Activated T-cell treated with anti-CD3 and anti-CD28 coated beads, Interleukin-2, amount 50 U/mL, for 72 hours (primary cell): ENCODE results near the gene LAMA5. TPM values are rescaled to one million over a fixed set of nuclear protein-coding genes. Genes with fewer than 3 reads are reported as not detected.

Experiments
- ATAC-seq, 2 donors: fragments of 150-1000 bp; cut with Tn5 transposase; replicated peaks in 1 of 2; 2 replicates each; pipeline ENCODE4 v1.10.0; 2021; ENCODE audit warnings: moderate library complexity in 2 of 2, mild to moderate bottlenecking in 1 of 2
- DNase-seq, 2 donors: peaks; one replicate each; pipeline ENCODE4 v3.0.0; 2021 to 2022; ENCODE audit warnings: mixed read lengths in 1 of 2
- H3K27ac Mint-ChIP-seq: one replicate; pipeline ENCODE4 v1.8.0; 2022; ENCODE audit warnings: mild to moderate bottlenecking, moderate library complexity, mixed read lengths
- H3K27me3 Mint-ChIP-seq: one replicate; pipeline ENCODE4 v1.8.0; 2022; ENCODE audit warnings: low read depth, mixed read lengths
- H3K36me3 Mint-ChIP-seq, 2 donors: one replicate each; pipeline ENCODE4 v1.8.0; 2022; ENCODE audit warnings: mixed read lengths in 2 of 2, mild to moderate bottlenecking in 1 of 2; ENCODE audit not compliant: insufficient read depth in 2 of 2
- H3K4me1 Mint-ChIP-seq: one replicate; pipeline ENCODE4 v1.8.0; 2022; ENCODE audit warnings: low read depth, mixed read lengths
- H3K4me3 Mint-ChIP-seq, 2 donors: one replicate each; pipeline ENCODE4 v1.8.0; 2022; ENCODE audit warnings: mild to moderate bottlenecking in 2 of 2, mixed read lengths in 2 of 2, moderate library complexity in 2 of 2
- H3K9me3 Mint-ChIP-seq, 2 donors: one replicate each; pipeline ENCODE4 v1.8.0; 2022; ENCODE audit warnings: mixed read lengths in 2 of 2
- total RNA-seq, 2 donors: library from RNA; stranded (reverse); gene quantifications; one replicate each; pipeline ENCODE4 v1.2.3, GENCODE V29; 2022

LAMA5 gene
- total RNA-seq, 2 donors from 2014 or later: 0.86 to 0.99 TPM

DNA sequence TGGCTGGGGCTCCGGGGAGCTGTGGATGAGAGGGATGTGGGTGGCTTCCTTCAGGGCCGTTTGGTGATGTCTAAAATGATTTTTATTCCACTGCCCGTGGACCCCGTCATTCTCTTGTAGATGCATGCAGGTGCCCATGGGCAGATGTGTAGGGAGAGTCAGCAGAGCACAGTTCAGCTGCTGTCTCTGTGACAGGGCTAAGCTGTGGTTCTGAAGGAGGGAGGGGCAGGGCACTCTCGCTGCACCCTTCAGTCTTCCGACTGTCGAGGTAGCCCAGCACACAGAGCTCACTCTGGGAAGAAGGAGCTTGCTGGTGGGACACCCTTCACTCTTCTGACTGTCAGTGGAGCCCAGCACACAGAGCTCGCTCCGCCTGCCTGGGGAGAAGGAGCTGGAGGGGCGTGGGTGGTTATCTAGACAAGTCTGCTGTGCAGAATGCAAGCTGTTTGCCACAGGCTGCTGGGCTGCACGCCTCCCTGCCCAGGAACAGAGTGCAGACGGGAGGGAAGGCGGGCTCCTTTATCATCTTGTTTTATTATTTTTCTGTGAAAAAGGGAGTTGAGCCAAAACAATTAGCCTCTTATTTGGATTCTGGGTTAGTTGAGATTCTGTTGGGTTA lies 92.7 kb downstream of the LAMA5 start:
- peak overlapping the region; percentile 16 for H3K27ac Mint-ChIP-seq
- H3K4me3 Mint-ChIP-seq: no peak overlapping the region

DNA sequence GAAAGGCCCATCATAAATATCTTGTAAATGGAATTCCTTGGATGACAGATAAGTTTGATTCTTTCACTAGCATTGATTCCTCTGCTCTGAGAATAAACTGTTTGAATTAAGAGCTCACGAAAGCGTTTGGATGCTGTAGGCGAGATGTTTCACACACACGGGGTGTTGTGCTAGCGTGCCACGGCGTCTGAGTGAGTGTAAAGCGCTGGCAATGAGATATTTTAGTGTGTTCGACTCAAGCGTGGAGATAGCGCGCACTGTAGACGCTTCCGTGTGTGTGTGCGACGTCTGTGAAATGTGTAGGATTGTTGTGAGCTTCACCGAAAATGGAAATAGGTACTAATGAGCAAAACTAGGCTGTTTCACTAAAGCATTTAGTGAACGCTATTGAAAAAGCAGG lies 93.7 kb downstream of the LAMA5 start:
- Mint-ChIP-seq H3K4me1 (no peaks in the 10 kb centered on the region), H3K27me3 (no peaks in the 10 kb centered on the region), H3K27ac (no peak overlapping the region), H3K9me3 (no peaks in the 10 kb centered on the region), H3K36me3 (peaks cover 0 to 3% of the 10 kb centered on the region in 2 donors), H3K4me3 (no peak overlapping the region)
- ATAC-seq (no peak), DNase-seq (no peak)

More for the DNA sequence above, 92.7 kb downstream of the LAMA5 start:
- H3K9me3 Mint-ChIP-seq: no peaks in the 10 kb centered on the region
- H3K27me3 Mint-ChIP-seq: no peaks in the 10 kb centered on the region
- peaks cover 0 to 3% of the 10 kb centered on the region in 2 donors for H3K36me3 Mint-ChIP-seq
- H3K4me1 Mint-ChIP-seq: no peaks in the 10 kb centered on the region
- no peak for ATAC-seq
- DNase-seq: no peak

GRCh38 chr20:62272200-62272599 lies 94.9 kb downstream of the LAMA5 start:
- Mint-ChIP-seq H3K9me3 (no peaks in the 10 kb centered on the region), H3K4me3 (no peak overlapping the region), H3K27ac (no peak overlapping the region), H3K4me1 (no peaks in the 10 kb centered on the region), H3K36me3 (peaks cover 0 to 3% of the 10 kb centered on the region in 2 donors), H3K27me3 (no peaks in the 10 kb centered on the region)
- DNase-seq (no peak), ATAC-seq (no peak)

- no peaks in the 10 kb centered on the region for H3K9me3 Mint-ChIP-seq
- H3K27me3 Mint-ChIP-seq: no peaks in the 10 kb centered on the region
- H3K27ac Mint-ChIP-seq: no peak overlapping the region
- DNase-seq (no peak), ATAC-seq (no peak)
- peaks cover 3 to 6% of the 10 kb centered on the region in 2 donors for H3K36me3 Mint-ChIP-seq
- H3K4me3 Mint-ChIP-seq: no peak overlapping the region
- no peaks in the 10 kb centered on the region for H3K4me1 Mint-ChIP-seq
Observed at GRCh38 chr20:62269871-62270270, 97.2 kb downstream of the LAMA5 start.

DNA sequence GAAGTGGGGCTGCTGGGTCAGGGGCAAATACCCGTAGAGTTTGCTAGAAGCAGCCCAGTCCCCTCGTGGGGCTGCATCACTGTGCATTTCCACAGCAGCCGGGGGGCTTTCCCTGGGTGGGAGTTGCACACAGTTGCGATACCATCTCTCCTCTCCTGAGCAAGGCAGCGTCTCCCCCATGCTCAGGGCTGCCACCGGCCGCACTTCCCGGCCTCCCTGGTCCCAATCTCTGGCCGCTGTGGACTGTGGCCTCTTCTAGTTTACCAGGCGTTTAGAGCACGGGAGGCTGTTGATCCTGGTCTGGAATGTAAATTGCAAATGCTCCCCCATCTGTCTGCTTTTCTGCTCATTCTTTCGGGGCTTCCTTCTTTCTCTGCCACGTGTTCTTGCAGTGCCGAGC lies 97.7 kb downstream of the LAMA5 start:
- DNase-seq: no peak
- Mint-ChIP-seq H3K27ac (no peak overlapping the region), H3K27me3 (no peaks in the 10 kb centered on the region), H3K9me3 (no peaks in the 10 kb centered on the region), H3K4me1 (no peaks in the 10 kb centered on the region), H3K4me3 (no peak overlapping the region), H3K36me3 (peaks cover 5 to 10% of the 10 kb centered on the region in 2 donors)
- ATAC-seq: no peak

DNA sequence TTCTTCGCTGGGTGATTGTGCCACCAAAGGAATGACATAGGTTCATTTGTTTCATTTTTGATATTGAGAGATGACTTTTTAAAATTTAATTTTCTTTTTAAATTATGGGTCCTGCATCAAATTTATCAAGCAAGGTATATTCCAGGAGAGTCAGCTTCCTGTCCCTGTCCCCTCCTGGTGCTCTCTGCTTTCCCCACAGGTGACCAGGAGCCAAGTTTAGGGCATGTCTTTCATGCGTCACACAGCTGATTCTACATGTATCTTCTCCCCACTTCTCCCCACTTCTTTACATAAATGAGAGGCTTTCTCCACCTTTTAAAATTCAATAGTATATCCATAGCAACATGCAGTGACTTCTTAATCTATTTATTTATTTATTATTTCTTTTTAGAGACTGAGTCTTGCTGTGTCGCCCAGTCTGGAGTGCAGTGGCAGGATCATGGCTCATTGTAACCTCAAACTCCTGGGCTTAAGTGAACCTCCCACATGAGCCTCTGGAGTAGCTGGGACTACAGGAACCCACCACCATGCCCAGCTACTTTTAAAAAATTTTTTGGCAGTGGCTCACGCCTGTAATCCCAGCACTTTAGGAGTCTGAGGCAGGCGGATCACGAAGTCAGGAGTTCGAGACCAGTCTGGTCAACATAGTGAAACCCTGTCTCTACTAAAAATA lies 98.7 kb downstream of the LAMA5 start:
- Mint-ChIP-seq H3K9me3 (no peaks in the 10 kb centered on the region), H3K27ac (no peak overlapping the region), H3K4me3 (no peak overlapping the region), H3K36me3 (peaks cover 5 to 10% of the 10 kb centered on the region in 2 donors), H3K27me3 (no peaks in the 10 kb centered on the region), H3K4me1 (no peaks in the 10 kb centered on the region)
- DNase-seq (no peak), ATAC-seq (no peak)

DNA sequence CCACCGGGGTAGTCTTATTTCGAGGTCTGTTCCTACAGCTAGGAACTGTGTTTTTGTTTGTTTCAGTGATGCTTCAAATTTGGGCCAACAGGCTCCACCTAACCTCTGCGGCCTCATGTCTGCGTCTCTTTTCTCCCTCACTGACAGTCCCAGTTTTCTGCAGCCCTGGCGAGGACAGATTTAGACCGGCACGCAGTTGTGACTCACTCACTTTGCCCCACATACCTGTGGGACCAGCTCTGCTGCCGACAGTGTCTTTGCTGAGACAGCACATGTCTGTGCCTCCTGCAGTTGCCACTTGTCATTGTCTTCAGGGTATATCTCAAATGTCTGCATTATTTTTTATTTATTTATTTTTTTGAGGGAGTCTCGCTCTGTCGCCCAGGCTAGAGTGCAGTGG lies 99.6 kb downstream of the LAMA5 start:
- Mint-ChIP-seq H3K4me3 (no peak overlapping the region), H3K27me3 (no peaks in the 10 kb centered on the region), H3K4me1 (no peaks in the 10 kb centered on the region), H3K27ac (no peak overlapping the region), H3K9me3 (no peaks in the 10 kb centered on the region), H3K36me3 (peaks cover 5 to 10% of the 10 kb centered on the region in 2 donors)
- ATAC-seq (no peak), DNase-seq (no peak)

- ATAC-seq: no peak
- no peak overlapping the region for H3K4me3 Mint-ChIP-seq
- no peak for DNase-seq
- H3K9me3 Mint-ChIP-seq: no peaks in the 10 kb centered on the region
- no peak overlapping the region for H3K27ac Mint-ChIP-seq
- H3K4me1 Mint-ChIP-seq: no peaks in the 10 kb centered on the region
- peaks cover 5 to 10% of the 10 kb centered on the region in 2 donors for H3K36me3 Mint-ChIP-seq
- H3K27me3 Mint-ChIP-seq: no peaks in the 10 kb centered on the region
Observed at GRCh38 chr20:62266851-62267250, 100.3 kb downstream of the LAMA5 start.

DNA sequence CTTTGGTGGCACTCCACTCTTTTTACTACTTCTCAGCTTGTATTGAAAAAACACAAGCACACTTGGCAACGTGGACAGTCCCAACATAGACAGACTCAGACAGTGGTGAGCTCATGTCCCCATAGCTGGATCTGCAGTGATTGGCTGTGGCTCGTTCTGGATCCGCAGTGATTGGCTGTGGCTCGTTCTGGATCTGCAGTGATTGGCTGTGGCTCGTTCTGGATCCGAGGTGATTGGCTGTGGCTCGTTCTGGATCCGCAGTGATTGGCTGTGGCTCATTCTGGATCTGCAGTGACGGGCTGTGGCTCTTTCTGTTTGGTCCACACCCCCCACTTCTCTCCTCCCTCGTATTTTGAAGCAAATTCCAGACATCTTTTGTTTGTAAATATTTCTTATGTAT lies 100.8 kb downstream of the LAMA5 start:
- ATAC-seq (no peak), DNase-seq (no peak)
- no peaks in the 10 kb centered on the region for H3K9me3 Mint-ChIP-seq
- no peaks in the 10 kb centered on the region for H3K27me3 Mint-ChIP-seq
- no peak overlapping the region for H3K27ac Mint-ChIP-seq
- peaks cover 5 to 10% of the 10 kb centered on the region in 2 donors for H3K36me3 Mint-ChIP-seq
- no peaks in the 10 kb centered on the region for H3K4me1 Mint-ChIP-seq
- no peak overlapping the region for H3K4me3 Mint-ChIP-seq

GRCh38 chr20:62265365-62265764 lies 101.7 kb downstream of the LAMA5 start:
- no peak for ATAC-seq
- Mint-ChIP-seq H3K36me3 (peaks cover 5 to 10% of the 10 kb centered on the region in 2 donors), H3K4me3 (no peak overlapping the region), H3K4me1 (no peaks in the 10 kb centered on the region), H3K27ac (no peak overlapping the region), H3K9me3 (no peaks in the 10 kb centered on the region), H3K27me3 (no peaks in the 10 kb centered on the region)
- no peak for DNase-seq

GRCh38 chr20:62263396-62263795 lies 103.7 kb downstream of the LAMA5 start:
- DNase-seq (no peak), ATAC-seq (no peak)
- Mint-ChIP-seq H3K4me1 (no peaks in the 10 kb centered on the region), H3K9me3 (no peaks in the 10 kb centered on the region), H3K4me3 (no peak overlapping the region), H3K36me3 (peaks cover 5 to 10% of the 10 kb centered on the region in 2 donors), H3K27me3 (no peaks in the 10 kb centered on the region), H3K27ac (no peak overlapping the region)

DNA sequence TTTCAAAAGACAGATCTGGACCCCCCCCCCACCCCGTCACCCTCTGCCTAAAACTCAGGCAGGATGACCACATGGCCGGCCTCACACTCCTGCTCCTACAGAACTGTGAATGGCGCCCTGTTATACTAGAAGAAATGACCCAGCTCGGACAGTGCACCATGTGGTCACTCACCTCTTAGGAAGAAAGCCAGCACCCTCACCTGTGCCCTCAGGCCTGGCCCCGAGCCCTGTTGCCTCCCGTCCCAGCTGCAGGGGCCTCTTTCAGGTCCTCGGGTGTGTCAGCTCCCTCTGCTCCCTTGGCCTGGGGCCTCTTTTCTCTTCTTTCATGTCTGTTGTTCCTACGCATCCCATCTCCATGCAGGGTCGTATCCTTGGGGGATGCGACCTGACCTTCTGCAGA lies 105.0 kb downstream of the LAMA5 start:
- Mint-ChIP-seq H3K9me3 (no peaks in the 10 kb centered on the region), H3K4me1 (no peaks in the 10 kb centered on the region), H3K36me3 (peaks cover 5 to 10% of the 10 kb centered on the region in 2 donors), H3K27ac (no peak overlapping the region), H3K27me3 (no peaks in the 10 kb centered on the region), H3K4me3 (no peak overlapping the region)
- no peak for DNase-seq
- ATAC-seq: no peak

- no peaks in the 10 kb centered on the region for H3K9me3 Mint-ChIP-seq
- no peak overlapping the region for H3K27ac Mint-ChIP-seq
- H3K36me3 Mint-ChIP-seq: peaks cover 0 to 2% of the 10 kb centered on the region in 2 donors
- H3K27me3 Mint-ChIP-seq: no peaks in the 10 kb centered on the region
- H3K4me1 Mint-ChIP-seq: peaks cover 7% of the 10 kb centered on the region
- DNase-seq (no peak), ATAC-seq (no peak)
- no peak overlapping the region for H3K4me3 Mint-ChIP-seq
Observed at GRCh38 chr20:62259294-62259565, 107.9 kb downstream of the LAMA5 start.
